Fibroblast of peridontal ligament (primary cell): ENCODE data around the gene SYNPR.

Experiments
- DNase-seq: peaks from one replicate; pipeline ENCODE4 v3.0.0-alpha.2; 2010; ENCODE audit errors: extremely low read depth

SYNPR gene

DNA sequence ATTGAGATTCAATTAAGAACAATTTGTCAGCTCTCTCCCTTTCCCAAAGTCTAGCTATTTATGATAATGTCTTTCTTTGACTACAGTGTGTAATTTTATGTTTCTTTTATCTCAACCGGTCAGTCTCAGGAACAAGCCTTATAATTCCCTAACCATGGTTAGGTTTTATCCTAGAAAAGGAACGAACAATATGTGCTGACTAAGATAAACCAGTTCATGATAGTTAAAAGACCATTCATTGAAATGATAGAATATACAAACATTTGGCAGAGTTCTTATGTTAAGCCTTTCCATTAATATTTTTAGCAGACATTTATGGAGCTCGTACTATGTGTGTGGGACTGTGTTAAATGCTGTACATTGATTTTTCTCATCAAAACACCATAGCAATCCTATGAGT, 106.3 kb downstream of the SYNPR start:
- no peak for DNase-seq

DNA sequence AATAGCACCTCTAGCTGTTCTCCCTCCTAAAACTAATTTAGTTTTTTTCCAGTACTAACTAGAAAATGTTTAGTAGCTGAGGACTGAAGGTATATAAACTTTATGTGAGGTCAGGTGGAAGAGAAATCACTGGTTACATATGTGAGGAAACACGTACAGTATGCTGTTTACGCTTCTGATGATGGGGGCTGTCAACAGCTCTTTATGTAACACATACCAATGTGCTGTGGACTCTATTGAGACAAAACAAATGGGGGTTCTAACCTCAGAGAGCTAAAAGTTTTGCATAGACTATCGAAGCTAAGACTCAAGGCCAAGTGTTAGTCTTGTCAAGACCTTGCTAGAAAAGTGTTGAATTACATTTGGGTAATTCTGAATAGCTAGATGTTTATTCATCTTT, 107.5 kb downstream of the SYNPR start:
- DNase-seq, result no peak

DNA sequence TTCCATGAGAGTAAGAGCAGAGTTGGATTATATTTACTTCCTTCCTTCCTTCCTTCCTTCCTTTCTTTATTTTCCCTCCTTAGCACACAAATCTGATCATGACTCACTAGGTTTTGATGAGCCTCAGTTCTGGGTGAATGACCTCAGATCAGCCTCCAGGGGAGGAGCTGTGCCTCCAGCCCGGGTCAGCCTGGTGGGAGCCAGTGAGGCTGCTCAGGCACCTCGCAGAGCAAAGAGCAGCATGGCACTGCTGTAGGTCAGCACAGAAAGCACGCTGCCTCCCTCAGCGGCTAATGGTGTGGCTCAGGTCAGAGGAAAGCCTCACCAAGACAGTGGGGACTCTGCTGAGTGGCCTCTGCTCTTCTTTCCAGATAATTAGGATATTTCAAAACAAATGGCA, 108.5 kb downstream of the SYNPR start:
- no peak for DNase-seq

DNA sequence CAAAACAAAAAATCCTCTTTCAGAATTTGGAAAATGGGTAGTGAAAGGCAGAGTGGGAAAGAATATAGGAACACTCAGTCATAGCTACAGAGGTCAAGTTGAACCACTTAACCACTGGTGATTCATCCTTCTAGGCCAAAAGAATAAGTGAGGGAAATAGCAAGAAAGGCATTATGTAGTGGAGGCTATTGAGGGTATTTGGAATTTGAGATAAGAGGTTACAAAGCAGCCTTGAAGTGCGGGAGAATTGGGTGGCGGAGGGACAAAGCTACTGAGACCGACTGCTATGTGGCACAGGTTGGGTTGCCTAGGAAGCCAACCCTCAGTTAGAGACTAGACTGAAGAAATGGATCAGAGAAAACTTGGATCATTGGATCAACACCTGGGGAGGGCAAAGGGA, 109.5 kb downstream of the SYNPR start:
- peak; percentile 22 for DNase-seq

DNA sequence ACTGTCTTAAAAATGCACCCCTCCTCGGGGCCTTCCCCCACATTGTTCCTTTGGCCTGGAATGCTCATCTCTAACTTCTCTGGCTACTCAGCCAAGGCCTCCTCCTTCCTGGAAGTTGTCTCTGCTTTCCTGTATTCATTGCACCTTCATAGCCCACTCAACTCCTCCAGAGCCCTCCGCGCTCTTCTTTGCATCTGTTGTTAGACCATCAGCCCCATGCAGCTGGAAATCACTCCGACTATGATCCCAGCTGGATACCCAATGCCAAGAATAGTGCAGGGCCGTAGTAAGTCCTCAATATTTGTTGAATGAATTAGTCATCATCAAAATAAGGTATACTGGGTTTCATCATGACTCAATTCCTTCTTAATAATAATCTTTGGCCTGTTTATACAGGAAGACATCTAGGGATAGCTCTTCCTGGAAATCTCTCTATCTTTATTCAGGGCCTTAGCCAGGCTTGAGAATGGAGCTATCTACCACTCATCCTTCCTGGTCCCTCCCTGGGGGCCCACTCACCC, 112.7 kb downstream of the SYNPR start:
- no peak for DNase-seq

DNA sequence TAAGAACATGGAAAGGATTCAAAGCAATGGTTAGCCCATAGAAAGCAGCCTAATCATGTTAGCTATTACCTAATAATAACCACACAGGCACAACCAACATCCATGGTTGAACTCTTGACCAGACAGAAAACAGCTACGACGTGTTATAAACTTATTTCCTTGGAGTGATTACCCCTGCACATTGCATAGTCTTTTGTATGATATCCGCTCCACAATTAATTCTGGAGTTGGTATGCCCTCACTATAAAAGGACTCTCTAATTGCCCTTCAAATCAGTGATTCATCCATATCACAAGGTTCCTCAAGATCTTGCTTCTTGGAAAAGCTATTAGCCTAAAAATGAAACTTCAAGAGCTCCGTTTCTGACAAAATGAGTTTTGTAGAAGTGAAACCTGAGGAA, 117.9 kb downstream of the SYNPR start:
- no peak for DNase-seq

DNA sequence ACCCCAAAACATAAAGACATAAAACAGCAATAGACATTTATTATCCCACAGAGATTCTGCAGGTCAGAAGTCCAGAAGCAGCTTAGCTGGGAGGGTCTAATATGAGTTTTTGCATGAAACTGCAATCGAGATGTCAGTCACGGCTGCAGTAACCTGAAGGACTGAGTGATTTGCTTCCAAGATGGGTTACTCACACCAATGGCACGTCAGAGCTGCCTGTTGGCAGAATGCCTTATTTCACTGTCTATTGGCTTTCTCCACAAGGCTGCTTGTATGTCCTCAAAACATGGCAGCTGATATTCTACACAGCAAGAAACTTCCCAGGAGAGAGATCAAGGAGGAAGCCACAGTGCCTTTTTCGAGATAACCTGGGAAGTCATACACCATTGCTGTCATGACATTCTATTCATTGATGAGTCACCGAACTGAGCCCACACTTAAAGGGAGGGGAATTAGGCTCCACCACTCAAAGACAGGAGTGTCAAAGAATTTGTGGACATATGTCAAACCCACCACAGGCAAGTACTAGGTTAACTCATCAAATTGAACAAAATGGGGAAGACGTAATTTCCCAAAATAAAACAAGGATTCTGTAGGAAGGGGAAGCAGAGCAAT, 122.2 kb downstream of the SYNPR start:
- DNase-seq, result peak; percentile 14

DNA sequence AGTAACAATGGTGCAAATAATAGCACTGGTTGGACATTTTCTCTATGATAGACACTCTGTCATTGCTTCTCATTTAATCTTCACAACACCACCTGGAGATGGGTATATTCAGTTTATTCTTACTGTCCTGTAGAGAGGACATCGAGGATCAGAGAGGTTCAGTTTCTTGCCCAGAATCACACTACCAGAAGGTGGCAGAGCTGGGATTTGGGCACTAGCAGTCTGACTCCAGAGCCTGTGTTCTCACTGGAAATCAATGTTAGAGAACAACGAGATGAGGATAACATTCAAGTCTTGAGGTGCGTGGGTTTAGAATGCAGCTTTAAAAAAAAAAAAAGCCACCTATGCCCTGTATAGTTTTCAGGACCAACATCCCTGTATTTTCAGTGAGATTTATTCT, 127.8 kb downstream of the SYNPR start:
- DNase-seq, result no peak

DNA sequence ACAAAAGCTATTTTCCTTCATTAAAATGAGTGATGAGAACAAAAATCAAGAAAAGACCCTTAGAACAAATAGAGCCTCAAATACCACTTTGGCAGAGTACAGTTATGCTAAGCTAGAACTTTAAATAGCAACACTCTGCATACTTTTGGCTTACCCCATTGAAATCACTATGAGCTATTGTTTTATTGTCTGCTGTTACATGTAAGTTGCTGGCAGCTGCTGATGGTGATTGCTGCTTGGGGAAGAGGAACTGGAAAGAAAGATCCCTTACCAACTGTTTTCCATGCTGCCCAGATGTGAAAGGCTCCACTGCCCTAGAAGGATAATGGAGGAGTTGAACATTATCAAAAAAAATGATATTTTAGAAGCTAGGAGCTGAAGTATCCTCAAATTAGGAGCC, 135.4 kb downstream of the SYNPR start:
- no peak for DNase-seq

DNA sequence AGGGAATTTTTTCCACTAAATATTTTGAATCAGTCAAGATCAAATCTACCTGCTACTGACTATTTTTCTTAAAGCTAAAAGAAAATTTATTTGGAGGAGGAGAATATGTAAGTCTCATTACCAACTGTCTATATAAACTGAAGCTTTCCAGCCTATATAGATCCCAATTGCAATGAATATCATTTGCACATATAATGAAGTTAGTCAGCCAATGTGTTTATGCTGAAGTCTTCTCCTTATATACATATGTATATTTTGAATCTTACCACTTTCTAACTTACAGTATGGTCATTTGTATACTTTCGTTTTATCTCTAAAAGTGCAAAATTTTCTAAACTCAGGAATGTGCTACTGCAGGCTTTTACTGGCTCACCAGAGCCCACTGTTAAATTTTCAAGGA, 136.5 kb downstream of the SYNPR start:
- DNase-seq, result no peak

DNA sequence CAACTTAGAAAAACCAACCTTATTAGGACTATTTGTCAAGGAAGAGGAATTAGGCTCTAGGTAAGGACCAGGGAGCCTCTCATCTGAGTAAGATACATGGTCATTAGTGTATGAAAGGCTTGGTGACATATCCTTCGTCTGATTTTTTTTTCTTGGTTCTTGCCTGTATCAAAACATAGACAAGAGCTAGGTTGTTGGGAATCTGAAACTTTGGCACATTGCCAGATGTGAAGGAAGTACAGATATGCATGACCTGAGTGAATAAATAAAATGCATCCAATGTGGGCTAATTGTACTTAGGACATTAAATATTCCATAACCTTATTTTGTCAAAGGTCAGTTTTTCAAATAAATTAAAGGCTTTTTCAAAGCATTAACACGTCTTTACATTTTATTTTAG, 151.8 kb downstream of the SYNPR start:
- peak; percentile 3 for DNase-seq

DNA sequence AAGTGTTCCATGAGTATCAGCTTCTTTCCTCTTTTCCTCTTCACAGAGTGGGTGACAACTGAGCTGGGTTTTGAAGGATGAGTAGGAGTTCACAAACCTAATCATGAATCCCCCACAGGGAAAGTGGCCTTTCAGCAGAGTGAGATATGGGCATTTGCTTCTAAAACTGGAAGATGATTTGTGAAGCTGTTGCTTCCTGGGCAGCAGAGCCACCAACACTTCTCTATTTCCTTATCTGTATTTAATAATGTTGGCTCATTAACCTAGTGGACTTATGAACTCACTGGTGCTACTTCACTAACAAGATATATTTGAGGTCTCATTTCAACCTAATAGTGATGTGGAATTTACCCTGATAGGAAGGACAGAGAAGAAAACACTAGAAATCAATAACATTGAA, 152.8 kb downstream of the SYNPR start:
- DNase-seq, result no peak

DNA sequence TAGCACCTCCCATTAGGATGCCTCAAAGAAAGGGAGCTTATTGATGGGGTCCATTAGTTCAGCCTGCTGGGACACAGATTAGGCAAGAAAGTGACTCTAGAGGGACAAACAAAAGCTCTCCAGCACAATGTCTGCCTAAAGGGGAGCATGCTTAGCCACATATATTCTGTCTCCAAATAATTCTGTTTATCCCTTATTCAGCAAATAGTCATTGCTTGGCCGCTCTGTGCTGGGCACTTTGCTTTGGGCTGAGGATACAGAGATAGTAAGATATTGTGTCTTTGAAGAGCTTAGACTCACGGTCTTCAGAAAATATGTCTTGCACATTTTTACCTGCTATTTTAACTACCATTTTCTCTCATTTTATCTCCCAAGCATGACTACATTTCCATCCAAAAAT, 159.8 kb downstream of the SYNPR start:
- DNase-seq, result no peak

DNA sequence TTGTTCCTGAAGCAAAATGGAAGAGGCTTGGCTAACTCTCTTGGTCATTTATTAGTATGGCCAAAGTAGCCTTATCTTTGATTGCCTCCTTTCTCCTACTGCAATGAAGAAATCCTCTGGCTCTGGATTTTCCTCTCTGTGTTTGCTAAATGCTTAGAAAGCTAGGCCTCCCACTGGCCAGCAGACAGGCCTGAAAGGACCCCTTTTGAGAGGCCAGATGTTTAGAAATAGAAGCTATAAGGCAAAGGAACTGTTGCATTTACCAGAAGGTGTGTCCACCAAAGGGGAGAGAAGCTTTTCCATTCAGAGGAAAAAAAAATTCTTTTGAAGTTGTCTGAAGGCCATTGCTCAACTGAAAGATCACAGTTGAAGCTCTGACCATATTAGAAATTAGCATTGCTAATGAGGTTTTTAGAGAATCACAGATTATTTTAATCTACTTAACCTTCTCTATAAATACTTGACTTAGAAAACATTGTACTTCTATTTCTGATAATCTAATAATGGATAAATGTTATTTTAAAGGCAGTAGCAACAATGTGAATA, 160.8 kb downstream of the SYNPR start:
- no peak for DNase-seq

DNA sequence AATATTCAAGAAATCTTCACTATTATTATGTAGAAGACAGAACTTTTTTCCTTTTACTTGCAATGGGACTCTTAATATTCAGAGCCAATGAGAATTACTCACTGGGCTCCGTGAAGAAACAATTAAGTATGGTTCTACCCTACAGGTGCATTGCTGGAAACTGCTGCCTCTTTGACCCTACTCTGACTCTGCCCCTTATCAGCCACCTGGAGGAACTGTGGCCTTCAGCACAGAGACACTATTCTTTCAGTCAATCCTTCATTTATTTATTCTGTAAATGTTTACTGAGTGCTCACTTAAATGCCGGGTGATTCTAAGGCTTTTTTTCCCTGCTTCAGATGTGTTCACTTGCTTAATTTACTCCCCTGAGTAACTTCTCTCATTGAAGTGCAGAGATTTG, 163.2 kb downstream of the SYNPR start:
- no peak for DNase-seq

DNA sequence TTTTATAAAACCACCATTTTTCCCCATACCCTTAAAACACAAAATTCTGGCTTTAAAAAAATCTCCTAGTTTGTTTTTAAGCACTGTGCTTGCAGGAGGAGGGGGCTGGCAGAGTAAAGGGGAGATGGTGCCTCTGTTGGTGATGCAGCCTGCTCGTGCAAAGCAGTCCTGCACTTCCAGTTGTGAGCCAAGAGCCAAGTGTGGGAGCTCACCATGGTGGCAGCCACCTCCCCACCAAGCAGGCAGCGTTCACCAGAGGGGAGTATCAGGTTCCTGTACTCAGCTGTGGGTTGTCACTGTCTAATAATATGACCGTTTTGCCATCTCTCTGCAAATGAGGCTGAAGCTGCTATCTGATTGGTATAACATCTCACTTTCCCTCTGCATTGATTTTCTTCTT, 164.8 kb downstream of the SYNPR start:
- no peak for DNase-seq

DNA sequence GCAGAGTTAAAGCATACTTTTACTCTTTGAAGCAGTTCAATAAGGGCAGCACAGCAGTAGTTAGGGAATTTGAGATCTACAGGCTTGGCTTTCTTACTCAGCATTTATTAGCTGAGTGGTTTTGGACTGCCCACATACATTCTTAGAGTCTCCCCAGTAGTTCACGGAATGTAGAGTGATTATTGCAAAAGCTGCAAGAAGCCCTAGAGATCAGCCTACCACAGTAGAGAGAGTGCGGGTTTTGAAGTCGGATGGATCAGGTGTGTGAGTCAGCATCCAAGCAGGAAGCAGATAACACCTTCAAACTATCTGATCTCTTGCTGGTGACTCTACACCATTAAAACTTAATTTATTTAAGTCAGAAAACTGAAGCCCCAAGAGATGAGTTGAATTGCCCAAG, 171.9 kb downstream of the SYNPR start:
- peak; percentile 5 for DNase-seq

DNA sequence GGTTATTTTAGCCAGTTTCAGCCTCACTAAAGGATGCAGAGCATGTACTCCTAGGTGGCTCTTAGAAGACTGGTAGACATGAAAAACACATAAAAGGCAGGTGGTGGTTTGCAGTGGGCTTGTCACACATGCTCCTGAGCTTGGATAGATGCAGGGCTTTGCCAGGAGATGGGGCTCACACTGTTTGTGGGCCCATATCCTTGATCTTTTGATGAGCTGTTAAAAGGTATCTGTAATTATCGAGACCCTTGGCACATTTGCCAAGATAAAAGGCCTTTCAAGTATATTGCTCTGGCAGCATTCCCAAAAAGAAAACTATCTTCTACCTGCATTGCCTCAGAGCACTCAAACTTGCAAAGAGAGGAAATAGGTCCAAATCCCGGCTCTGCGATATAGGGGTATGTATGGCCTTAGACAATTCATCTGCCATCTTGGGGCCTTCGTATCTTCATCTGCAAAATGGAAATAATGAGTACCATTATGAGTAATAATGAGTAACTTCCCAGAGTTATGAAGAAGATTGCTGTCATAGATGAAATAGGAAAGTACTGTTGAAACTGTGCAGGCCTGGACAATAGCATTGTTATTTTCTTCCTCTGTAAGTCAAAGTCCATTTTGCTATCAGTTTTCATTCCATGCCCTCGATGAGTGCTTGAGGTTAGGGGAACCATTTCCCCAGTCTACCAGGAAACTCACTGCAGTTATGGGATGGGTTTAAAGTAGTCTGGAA, 172.7 kb downstream of the SYNPR start:
- DNase-seq, result no peak

DNA sequence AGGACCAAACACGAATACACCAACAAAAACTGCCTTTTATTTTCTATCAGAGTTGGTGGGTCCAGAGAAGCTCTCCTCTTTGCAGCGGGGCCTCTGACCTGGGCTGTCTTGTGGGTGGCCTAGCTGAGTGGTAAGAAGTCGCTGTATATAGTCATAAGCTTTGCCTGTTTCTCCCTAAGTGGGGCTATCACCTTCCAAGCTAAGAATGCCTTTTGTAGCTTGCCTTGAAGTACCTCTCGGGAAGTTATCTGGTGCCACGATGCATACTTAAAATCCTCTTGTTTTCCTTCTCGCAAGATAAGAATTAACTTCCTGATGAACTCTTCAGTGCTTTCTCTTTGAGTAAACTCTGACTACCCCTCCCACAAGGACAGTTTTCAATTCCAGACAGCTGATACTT, 178.8 kb downstream of the SYNPR start:
- no peak for DNase-seq

DNA sequence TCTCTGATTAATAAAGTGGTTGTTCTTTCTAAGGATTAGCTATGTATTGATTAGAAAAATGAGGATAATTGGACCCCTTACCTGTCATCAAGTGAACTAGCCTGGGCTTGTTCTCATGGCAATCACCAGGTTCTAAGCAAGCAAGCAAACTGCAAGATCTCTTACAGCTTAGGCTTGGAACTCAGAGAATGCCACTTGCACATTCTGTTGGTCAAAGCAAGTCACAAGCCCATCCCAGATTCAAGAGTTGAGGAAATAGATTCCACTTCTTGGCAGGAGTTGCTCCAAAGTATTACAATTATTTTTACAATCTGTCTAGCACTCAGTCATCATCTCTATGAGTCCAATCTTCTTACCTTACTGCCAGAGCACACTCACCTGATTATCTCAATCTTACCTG, 180.3 kb downstream of the SYNPR start:
- DNase-seq, result no peak

DNA sequence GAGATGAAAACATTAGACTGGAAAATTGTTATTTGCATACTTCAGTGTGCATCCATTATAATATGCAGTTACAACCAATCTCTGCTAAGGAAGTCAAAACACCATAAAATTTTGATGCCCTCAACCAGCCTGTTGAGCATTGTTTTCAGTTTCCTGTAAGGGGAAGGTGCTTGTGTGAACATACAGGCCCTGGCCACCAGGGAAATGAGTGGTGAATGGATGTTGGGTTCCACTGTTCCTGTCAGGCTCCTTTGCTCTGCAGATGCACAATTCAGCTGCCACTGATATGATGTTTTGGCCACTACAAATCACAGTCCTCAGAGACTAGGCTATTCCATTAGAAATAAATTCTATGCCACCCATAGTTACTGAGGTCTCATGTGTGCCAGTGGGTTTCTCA, 184.6 kb downstream of the SYNPR start:
- no peak for DNase-seq

DNA sequence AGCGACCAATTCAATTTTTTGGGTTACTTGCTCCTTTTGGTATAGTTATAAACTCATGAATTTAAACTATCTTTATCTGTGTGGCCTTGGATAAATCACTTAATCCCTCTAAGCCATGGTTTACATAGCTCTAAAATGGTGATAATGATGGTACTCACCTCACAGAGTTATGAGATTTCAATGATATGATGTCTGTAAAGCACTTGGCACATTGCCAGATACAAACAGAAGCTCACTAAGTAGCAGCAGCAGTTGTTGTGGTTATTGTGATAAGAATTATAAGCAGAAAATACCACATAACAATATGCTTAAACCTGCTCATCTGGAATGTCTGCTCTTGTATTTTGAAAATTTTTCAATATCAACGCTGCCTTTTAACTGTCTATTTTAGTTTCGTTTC, 189.3 kb downstream of the SYNPR start:
- no peak for DNase-seq

DNA sequence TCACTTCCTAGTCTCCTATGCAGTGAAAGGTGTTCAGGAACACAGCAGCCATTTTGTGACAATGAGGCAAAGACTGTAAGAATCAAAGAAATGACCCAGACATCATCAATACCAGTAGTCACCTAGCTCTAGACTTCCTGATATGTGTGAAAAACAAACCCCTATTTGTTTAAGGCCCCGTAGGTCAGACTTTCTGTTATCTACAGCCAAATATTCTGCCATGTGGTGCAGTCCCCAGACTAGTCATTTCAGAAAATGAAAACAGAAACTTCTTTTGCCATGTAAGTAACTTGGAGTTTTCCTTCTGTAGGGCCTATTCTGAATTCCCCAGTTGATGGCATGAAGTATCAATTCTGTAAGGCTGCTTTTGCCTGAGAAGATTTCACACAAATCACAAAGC, 192.6 kb downstream of the SYNPR start:
- DNase-seq, result no peak
